NCI-H748 treated with DMSO at 0.1 percent for 48 hours (cell line): ENCODE results near the gene COL23A1.

ENCODE experiments used
- DNase-seq: peaks from one replicate; lab custom pipeline; 2025; lab: John Stamatoyannopoulos, UW

Gene COL23A1

DNA sequence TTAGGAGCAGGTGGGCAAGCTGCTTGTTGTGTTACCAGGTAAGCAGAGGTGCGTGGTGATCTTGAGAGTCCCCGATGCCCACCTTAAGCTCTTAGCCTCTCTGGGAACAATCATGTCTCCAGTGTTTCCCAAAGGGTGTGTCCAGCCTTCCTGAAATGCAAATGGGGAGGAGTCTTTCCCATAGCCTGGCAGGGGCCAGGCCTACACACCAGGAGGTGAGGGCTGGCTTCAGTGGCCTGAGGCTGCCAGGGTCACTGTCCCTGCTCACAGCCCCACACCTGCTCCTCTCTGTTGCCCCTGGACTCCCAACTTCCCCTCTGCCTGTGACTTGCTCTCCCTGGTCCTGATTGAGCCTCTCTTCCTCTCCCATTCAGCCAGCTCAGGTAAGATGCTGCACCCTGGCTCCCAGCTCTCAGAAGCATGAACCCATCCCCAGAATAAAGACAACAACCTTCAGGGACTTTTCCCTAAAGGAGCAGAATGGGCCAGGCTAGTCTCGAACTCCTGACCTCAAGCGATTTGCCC, 291.8 kb downstream of the COL23A1 start:
- no peak for DNase-seq

DNA sequence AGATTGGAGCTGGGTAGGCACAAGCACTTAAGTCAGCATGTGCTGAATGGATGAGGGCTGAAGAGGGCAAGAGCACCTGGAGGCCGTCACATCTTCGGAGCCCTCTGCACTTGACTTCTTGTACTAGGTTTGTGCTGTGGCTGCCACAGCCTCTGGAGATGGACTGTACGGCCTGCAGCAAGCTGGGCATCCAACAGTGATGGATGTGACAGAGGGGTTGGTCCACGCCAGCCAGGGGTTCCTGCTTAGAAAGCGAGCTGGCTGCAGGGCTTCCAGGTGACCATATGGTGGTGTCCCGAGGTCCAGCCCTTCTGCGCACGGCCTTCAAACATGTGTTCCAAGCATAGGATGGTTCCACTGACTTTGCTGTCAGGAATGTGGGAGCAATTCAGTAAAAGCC, 292.4 kb downstream of the COL23A1 start:
- no peak for DNase-seq

DNA sequence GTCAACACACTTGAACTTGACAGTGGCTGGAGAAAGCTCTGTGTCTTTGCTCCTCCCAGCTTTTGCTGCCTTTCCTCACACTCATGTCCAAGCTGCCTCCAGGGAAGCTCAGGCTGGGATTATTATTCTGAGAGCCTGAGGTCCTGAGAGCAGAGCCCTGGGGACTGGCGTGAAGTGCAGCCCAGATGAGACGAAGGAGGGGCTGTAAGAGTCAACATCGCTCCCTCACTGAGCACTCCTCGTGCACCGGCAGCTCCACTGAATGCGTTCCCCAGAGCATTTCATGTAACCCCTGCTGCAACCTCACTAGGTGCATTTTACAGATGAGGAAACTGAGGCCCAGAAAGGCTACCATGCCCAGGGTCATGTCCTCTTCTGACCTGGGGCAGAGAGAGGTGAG, 294.1 kb downstream of the COL23A1 start:
- DNase-seq, result no peak

DNA sequence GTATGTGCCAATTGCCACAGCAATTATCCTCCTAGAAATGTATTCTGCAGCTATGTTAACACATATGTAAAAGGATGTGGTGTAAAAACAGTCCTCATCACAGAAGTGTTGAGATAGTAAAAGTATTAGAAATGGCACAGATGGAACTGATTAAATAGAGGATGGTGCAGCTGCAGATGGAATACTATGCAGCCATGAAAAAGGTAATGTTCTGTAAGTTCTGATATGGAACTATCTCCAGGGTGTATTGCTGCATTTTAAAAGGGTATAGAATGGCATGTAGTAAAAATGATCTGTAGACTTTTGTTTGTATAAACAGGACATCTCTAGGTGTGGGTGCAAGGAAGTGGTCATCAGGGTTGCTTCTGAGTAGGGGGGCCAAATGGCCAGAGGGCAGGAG, 294.6 kb downstream of the COL23A1 start:
- DNase-seq, result no peak

DNA sequence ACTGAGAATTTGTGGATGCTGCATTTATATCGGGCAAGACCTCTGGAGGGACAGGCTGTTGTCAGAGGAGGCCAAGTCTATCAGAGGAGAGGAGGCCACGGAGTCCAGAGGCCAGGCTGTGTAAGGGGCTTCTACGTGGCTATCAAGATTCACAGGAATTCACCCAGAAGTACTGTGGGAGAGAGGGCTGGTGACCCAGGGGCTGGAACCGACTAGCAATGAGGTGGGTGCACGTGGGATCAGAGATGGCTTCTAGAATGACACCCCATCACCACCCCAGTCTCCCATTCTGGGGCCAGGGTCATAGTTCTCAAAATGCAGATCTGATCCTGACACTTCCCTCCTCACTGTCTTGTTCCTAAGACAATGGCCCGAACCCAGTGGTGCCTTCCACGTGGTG, 296.4 kb downstream of the COL23A1 start:
- DNase-seq, result no peak

DNA sequence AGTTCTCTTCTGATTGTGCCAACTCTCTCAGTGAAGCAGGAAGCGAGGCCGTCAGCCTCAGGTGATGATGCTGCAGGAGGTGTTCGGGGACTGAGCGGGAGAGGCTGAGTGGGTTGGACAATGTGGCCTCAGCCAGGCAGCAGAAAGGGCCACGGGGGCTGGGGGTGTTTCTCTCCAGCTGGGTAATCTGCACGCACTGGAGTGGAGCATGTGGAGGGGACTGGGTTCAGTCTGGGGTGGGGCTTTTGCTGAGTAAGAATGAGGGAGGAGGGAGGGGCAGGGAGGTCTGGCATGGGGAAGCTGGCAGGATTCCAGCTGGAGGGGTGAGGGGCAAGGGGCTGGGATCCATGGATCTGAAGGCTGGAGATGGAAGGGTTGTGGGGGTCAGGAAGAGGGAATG, 296.8 kb downstream of the COL23A1 start:
- DNase-seq, result no peak

DNA sequence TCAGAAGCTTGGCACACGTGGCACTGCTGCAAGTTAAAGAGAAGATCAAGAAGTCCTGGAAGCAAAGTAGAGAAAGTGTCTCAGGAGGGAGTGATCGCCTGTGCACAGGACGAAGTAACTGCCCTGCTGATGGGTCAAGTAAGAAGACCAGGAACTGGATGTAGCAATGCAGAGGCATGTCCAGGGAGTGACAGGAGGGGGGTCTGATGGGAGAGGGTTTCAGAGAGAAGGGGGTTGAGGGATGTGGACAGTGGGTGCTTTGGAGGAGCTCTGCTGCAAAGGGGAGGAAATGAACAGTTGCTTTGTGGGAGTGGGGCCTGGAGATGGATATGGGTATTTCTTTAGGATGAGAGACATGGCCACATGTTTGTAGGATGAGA, 297.4 kb downstream of the COL23A1 start:
- no peak for DNase-seq

DNA sequence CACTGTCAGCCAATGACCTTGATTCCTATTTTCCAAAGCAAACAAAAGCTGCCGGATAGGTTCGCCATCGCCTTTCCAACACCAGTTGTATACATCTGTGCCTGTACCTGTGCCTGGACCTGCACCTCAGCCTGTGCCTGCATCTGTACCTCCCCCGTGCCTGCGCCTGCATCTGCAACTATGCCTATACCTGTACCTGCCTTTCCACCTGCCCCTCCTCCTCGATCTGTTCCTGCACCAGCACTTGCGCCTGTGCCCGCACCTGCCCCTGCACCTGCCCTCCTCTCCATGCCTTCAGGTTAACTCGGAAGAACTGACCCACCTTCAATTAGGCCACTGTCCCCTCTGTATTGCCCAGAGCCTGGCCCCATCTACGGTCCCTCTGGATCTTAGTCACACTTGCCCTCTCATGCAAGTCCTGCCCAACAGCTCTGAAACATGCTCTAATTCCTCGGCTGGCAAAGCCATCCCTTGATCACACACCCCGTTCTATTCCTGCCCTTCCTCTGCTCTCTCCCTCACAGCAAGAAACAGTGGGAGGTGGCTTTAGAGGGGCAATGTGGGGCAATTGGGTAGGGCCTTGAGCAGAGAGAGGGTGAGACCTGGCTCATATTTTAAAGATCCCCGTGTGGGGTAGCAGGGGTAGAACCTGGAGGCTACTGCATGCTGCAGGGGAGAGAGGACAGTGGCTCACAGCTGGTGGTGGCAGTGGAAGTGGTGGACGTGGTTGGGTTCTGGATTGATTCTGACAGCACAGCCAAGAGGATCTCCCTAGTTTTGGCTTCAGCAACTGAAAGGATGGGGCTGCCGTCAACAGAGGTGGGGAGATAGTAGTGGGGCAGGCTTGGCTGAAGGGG, 298.0 kb downstream of the COL23A1 start:
- no peak for DNase-seq

DNA sequence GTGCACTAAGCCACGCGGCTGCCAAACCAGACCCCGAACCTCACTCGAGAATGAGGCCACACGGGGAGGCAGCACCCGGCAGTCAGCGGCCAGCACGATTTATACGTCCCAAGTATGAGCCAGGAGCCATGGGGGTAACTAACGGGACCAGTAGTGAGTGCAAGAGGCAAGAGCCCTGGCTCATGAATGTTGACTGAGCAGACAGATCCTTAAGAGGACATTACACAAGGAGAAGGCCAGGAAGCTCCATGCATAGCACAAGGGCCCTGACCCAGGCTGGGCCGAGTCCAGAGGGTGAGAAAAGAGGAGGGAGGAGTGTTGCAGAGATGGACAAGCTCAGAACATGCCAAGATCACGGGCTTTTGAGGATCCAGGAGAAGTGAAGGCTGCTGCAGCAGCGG, 299.0 kb downstream of the COL23A1 start:
- DNase-seq, result no peak

DNA sequence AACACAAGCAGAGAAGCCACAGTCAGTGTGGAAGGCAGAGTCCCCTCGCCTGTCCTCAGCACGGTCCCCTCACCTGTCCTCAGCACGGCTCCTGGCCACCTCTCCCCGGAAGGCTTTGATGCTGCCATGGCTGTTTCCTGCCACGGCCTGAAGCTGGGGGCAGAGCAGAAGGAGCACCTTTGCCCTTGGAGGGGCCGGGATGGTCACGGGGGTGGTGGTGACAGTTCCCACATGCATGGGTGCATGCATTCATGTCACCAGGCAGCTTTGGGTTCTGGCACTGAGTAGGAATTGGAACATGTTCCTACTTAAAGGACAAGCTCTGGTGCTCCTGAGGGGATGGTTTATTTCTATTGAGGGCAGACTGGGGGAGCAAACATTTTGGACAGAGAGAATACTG, 299.8 kb downstream of the COL23A1 start:
- DNase-seq, result no peak

DNA sequence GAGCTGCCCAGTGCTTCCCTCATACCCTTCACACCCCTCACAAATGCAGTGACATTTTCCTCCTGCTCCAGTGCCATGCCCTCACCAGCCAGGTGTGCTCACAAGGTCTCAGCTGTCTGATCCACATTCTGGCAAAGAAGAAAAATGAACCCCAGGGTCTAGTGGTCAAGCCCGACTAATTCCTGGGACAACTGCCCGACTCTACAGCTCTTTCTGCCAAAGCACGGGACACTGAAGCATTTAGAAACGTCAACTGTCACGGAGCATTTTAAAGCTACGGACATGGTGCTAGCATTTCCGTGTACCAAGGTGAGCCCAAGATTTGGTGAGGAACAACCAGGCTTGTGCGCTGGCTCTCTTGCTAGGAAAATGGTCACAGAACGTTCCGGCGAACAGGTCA, 300.8 kb downstream of the COL23A1 start:
- no peak for DNase-seq

DNA sequence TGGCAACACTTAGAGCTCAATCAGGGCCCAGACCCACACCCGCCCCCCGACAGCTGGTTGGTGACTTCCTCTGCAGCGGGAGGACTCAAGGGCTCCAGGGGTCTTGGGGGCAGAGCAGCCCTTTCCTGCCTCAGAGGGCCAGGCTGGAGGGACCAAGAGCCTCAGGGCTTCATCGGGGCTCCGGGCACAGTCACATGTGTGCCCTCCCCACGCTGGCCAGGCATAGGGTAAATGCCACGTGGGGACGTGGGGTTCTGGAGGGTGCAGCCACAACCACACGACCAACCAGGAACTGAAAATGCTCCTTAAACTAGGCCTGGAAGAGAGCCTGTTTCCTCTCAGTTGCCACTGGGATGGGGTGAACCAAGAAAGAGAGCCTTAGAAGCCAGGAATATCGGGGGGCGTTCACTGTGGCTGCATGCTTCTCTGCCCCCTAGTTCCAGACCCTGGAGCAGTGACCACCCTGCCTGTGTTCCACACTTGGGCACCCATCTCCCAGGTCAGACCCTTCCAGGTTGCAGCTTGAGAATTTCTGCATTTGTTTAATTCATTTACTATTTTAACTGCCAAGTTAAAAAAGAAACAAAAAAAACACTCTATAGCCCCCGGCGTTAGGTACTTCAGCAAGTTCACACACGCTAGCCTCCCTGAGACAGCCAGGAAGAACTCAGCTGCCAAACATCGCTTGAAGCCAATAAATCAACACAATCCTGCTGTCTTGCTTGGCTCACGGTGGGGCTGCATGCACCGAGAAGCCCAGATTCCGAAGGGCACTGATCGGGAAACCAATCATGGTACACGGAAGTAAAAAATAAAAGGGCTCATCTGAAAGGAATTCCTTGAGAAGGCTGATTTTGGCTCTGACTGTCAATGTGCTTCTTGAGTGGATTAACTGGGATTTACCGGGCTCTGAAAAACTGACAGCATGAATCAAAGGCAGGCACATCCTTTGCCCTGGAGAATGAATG, 301.5 kb downstream of the COL23A1 start:
- DNase-seq, result no peak

DNA sequence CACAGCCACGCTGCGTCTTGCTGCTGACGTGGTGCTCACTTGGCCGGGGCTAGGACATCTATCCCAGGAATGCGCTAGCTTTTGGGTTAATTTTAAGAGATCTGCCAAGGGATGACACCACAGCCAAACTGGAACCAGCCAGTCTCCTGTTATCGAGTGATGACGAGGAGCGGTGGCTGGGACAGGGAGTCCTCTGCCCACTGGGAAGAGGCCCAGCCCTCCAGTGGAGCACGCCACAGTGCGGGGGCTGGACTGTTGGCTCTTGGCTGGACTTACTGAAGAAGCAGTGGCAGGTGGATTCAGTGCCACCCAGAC, 302.4 kb downstream of the COL23A1 start:
- no peak for DNase-seq

DNA sequence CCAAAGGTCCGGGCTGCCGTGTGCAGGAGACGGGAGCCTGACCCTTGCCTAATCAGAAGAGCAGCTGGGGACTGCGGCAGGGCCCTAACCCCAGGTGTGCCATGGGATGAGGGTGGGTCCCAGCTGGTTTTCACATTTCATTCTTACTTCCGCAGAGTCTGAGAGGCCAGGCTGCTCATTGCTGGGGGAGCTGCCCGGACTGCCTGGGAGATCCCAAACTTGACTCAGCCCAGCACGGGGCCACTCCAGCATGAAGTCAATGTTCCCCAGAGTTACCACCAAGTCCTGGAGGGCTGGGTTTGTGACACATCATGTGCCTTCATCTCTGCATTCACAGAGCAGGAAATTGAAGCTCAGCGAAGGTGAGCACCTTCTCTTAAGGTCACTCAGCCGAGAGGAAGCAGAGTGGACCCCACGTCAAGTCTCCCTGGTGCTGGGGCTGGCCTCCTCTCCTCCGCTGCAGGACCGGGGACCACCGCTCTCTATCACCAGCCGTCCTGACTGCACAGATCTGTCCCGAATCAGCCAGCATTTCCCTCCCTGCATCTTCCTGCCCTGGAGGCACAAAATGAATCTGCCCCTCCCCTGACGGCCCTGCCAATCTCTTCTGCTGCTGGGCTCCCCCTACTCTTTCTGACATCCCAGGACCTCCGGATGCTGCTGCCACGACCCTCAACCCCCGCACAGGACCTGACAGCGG, 303.0 kb downstream of the COL23A1 start:
- no peak for DNase-seq

DNA sequence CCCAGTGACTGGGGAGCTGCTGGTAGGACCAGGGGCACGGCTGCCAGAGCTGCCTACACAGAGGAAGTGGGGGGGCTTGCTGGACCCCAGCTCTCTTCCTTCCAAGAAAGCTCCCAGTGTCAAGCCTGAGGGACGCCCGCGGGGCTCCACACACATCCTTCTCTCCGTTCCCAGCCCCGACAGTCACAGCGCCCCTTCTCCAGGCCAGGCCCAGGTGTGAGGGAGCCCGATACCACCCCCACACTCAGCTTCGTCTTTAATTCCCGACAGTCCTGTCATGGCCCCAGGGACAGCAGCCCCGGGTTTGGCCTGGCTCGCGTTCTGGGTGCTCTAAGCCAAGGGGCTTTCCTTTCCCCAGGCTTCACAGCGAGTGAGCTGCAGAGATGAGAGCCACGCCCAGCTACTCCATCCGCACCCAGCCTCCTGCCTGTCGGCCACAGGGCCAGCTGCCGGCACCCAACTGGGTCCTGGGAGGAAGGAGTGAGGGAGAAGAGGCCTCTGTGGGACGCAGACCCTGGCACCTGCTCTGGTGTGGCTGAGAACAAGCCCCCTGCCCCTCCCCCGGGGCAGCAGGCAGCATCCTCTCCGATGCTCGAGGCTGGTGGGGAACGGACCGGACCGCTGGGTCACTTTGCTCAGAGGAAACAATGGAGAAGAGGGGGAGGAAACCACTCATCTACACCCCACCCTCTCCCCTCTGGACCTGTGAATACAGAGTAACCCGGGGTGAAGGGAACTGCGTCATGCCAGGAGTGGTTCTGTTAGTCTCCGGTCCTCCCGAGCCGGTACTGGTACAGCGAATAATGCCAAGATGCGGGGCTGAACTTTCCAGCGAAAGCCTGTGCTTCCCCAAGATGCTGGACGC, 303.7 kb downstream of the COL23A1 start:
- DNase-seq, result no peak

DNA sequence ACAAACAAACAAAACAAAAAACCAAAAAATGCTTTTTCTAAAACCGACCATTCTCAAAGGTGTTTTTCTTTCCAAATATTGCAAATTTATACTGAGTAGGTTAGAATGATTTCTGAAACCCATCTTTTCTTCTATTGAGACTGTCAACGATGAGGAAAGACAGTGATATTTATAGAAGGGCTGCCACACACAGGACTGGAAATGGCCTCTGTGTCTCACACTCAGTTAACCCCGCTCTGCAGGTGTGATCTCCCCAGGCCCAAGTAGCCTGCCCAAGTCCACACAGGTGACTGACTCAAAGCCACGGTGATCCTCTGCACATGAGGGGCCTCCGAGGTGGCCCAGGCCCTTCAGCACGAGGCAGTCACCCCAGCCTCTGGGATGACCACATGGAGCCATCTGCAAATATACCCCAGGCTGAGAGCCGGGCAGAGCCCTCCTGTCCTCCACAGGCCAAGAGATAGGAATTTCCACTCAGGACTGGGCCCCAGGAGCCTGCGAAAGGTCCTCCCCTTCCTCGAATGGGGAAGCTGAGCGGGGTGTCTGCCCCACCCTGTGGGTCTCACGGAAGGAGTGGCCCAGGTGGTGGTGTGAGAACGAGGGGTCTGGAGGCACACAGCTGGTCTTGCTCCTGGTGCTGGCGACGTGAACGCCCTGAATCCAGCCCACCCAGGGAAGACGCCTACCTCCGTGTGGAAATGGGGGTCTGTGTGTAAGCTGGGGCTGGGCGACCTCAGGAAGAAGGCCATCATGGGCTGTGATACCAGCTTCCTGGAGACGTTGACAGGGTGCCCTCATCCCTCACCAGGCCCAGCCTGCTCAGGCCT, 304.6 kb downstream of the COL23A1 start:
- DNase-seq, result no peak

DNA sequence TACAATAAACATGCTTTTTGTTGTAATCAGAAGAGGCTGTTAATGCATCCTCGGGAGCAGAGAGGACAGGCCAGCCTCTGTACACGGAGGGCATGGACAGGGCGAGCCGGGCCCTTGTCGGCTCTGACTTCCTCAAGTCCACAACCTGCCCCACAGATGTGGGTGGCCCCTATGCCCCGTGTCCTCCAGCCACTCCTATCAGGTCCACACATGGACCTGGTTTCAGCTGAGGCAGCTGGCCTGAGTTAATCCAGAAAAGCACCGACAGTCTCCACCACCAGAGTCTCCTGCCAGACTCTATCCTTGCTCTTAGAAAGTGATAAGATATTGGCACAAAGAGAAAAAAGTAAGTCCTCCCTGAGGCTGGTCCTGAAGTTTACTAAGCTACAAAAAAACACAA, 305.2 kb downstream of the COL23A1 start:
- DNase-seq, result no peak

DNA sequence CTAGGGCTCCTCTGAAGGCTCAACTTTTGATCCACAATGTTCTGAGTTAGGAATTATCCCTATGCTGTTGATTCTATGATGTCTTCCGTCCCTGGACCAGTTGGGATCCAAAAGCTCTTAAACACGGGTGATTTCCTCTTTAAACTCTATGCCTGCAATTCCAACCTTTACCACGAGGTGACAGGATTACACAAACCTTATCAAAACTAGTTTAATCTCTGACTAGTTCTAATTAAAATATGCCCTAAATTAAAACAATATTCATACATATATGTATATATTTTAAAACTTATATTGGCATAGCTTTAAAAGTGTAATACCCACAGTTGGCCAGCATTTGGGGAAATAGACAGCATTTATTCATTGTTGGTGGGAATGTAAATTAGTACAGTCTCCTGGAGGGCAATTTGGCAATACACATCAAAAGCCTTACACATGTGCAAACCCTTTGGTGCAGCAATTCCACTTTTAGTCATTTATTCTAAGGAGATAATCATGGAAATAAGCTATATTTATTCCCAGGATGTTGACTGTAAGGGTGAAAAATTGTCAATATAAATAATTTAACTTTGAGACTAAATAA, 306.0 kb downstream of the COL23A1 start:
- no peak for DNase-seq

DNA sequence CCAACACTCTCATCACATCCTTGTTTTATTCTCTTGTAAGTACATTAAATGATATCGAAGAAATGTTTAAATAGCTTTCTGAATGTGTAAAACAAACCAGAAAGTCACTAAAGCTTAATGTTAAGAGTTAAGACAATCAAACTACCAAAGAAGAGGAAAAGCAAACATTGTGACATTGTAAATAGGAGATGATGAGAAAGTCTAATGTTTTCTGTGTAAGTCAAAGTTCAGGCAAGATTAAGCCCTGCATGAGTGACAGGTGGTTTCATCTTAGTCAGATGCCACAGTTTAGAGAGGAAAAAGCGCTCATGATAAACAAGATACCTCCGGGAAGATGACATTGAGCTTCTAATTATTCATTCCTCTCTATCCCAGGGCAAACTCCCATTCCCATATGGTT, 306.7 kb downstream of the COL23A1 start:
- no peak for DNase-seq

DNA sequence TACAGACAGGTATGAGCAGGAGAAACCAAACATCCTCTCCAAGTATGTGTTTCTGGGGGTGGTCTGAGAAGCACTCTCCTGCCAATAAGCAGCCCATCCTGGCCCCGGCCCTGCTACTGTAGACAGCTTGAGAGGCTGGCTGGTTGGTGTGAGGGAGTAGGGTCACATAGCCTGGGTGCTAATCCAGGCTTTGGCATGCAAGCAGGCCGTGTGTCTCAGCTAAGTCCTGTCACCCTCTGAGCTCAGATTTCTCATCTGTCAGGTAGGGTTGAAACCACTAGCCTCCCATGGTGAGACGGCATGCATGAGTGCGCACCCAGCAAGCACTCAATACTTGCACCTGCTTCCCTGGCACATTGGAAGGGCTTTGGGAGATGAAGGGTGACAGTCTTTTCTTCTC, 307.8 kb downstream of the COL23A1 start:
- no peak for DNase-seq
